Fibroblast of lung (primary cell): ENCODE data around the gene TMEM201. TPM values are rescaled to one million over a fixed set of nuclear protein-coding genes. Genes with fewer than 3 reads are reported as not detected.

Experiments
- DNase-seq, 2 donors: peaks; one replicate each; pipeline versions ENCODE4 v3.0.0 to v3.0.0-alpha.2; 2010; ENCODE audit warnings: low read depth in 2 of 2
- H2AFZ ChIP-seq: 2 replicates; pipeline ENCODE4 v1.5.1; 2012; ENCODE audit warnings: low read length, control low read depth, inconsistent platforms
- H3K27ac ChIP-seq: 2 replicates; pipeline ENCODE4 v1.5.1; 2011; ENCODE audit warnings: low read length, control low read depth; ENCODE audit not compliant: insufficient read depth
- H3K27me3 ChIP-seq: 2 replicates; pipeline ENCODE4 v1.5.1; 2011; ENCODE audit warnings: mild to moderate bottlenecking, low read length; ENCODE audit not compliant: control insufficient read depth, insufficient read depth
- H3K36me3 ChIP-seq: 2 replicates; pipeline ENCODE4 v1.5.1; 2011; ENCODE audit warnings: low read length; ENCODE audit not compliant: control insufficient read depth, insufficient read depth
- H3K4me1 ChIP-seq: 2 replicates; pipeline ENCODE4 v1.5.1; 2011; ENCODE audit warnings: low read length; ENCODE audit not compliant: control insufficient read depth, insufficient read depth; ENCODE audit errors: extremely low read depth
- H3K4me2 ChIP-seq: 2 replicates; pipeline ENCODE4 v1.5.1; 2011; ENCODE audit warnings: low read length, control low read depth; ENCODE audit not compliant: insufficient read depth; ENCODE audit errors: extremely low read depth
- H3K4me3 ChIP-seq, 4 experiments: fragments of 200-600 bp in 1 of 4; sonication (generic) in 1 of 4; replicated peaks in 1 of 4; 2 replicates each; pipeline ENCODE4 v1.5.1; 2011 to 2016; ENCODE audit warnings: low read length in 4 of 4, low read depth in 3 of 4, mild to moderate bottlenecking in 3 of 4, control low read depth in 2 of 4, inconsistent platforms in 1 of 4, mixed read lengths in 1 of 4; ENCODE audit not compliant: insufficient read depth in 1 of 4; ENCODE audit errors: control extremely low read depth in 1 of 4
- H3K79me2 ChIP-seq: 2 replicates; pipeline ENCODE4 v1.5.1; 2012; ENCODE audit warnings: mild to moderate bottlenecking, low read length, inconsistent platforms; ENCODE audit not compliant: control insufficient read depth, insufficient read depth
- H3K9ac ChIP-seq: 2 replicates; pipeline ENCODE4 v1.5.1; 2011; ENCODE audit warnings: mild to moderate bottlenecking, low read length, control low read depth; ENCODE audit not compliant: insufficient read depth
- H3K9me3 ChIP-seq: 2 replicates; pipeline ENCODE4 v1.5.1; 2012; ENCODE audit warnings: low read depth, low read length; ENCODE audit not compliant: control insufficient read depth, insufficient read depth
- H4K20me1 ChIP-seq: 2 replicates; pipeline ENCODE4 v1.5.1; 2011; ENCODE audit warnings: low read length; ENCODE audit not compliant: control insufficient read depth, insufficient read depth; ENCODE audit errors: extremely low read depth
- CTCF ChIP-seq, 2 donors: IDR thresholded peaks in 1 of 2; conservative IDR thresholded peaks in 1 of 2; 1 replicate in 1 of 2; 2 replicates in 1 of 2; pipeline ENCODE4 v1.5.1; 2011 to 2012; ENCODE audit warnings: low read length in 2 of 2, control low read depth in 1 of 2, inconsistent platforms in 1 of 2, low read depth in 1 of 2, mild to moderate bottlenecking in 1 of 2
- EZH2 ChIP-seq: IDR thresholded peaks from 2 replicates; pipeline ENCODE4 v1.5.1; 2012; ENCODE audit warnings: low read length, control low read depth, mild to moderate bottlenecking; ENCODE audit errors: missing control alignments
- polyA plus RNA-seq, 2 donors: library from polyadenylated mRNA; depleted of rRNA in 1 of 2; stranded (reverse) in 1 of 2; unstranded in 1 of 2; fragments of >200 nt; gene quantifications; 2 replicates each; pipeline ENCODE4 v1.2.1, GENCODE V29; 2011 to 2012; ENCODE audit warnings: missing spikeins in 1 of 2
- total RNA-seq: library from RNA; depleted of rRNA; stranded (reverse); fragments of >200 nt; gene quantifications from 2 replicates; pipeline ENCODE4 v1.2.1, GENCODE V29; 2014

The TMEM201 gene
- total and polyA plus RNA-seq, 2 donors (not counting 1 experiment from before 2014, with no cell fraction given), result 1.7 to 2.8 TPM

- no peaks in the 10 kb centered on the region for H3K9me3 ChIP-seq
- no peak overlapping the region for H3K4me2 ChIP-seq
- no peak overlapping the region for H3K27ac ChIP-seq
- TF ChIP-seq EZH2, result no peak
- peak; percentile 35 to 38 for TF ChIP-seq CTCF (conservative IDR thresholded peaks at IDR 0.05 in 1 of 2, IDR thresholded peaks at IDR 0.05 in 1 of 2; ENCODE audit: low read depth in 1 of 2, low read length in 2 of 2)
- H2AFZ ChIP-seq, result no peak overlapping the region
- no peak overlapping the region for H3K9ac ChIP-seq
- H3K4me3 ChIP-seq, result no peak overlapping the region
- peak in 1 of 2 donors; percentile 54 for DNase-seq
- H4K20me1 ChIP-seq, result no peaks in the 10 kb centered on the region
- H3K4me1 ChIP-seq, result no peaks in the 10 kb centered on the region
- no peaks in the 10 kb centered on the region for H3K79me2 ChIP-seq
- no peaks in the 10 kb centered on the region for H3K27me3 ChIP-seq
- peaks cover 1% of the 10 kb centered on the region for H3K36me3 ChIP-seq
These were observed 15.0 kb upstream of the TMEM201 start for GRCh38 chr1:9573723-9574122.

- H3K27ac ChIP-seq, result no peak overlapping the region
- no peaks in the 10 kb centered on the region for H3K27me3 ChIP-seq
- H3K79me2 ChIP-seq, result no peaks in the 10 kb centered on the region
- H3K9me3 ChIP-seq, result no peaks in the 10 kb centered on the region
- H3K36me3 ChIP-seq, result peaks cover 1% of the 10 kb centered on the region
- no peak for DNase-seq
- H3K4me2 ChIP-seq, result no peak overlapping the region
- H4K20me1 ChIP-seq, result no peaks in the 10 kb centered on the region
- H3K4me1 ChIP-seq, result no peaks in the 10 kb centered on the region
- H2AFZ ChIP-seq, result no peak overlapping the region
- no peak overlapping the region for H3K9ac ChIP-seq
- no peak overlapping the region for H3K4me3 ChIP-seq
- no peak for TF ChIP-seq EZH2
- no peak for TF ChIP-seq CTCF (conservative IDR thresholded peaks at IDR 0.05 in 1 of 2, IDR thresholded peaks at IDR 0.05 in 1 of 2; ENCODE audit: low read depth in 1 of 2, low read length in 2 of 2)
These were observed 13.2 kb upstream of the TMEM201 start for GRCh38 chr1:9575486-9575885.

- Histone ChIP-seq H3K27me3 (no peaks in the 10 kb centered on the region), H3K4me2 (no peak overlapping the region), H3K27ac (no peak overlapping the region), H3K4me1 (no peaks in the 10 kb centered on the region), H3K4me3 (no peak overlapping the region), H3K79me2 (no peaks in the 10 kb centered on the region), H3K36me3 (peaks cover 1% of the 10 kb centered on the region), H3K9ac (no peak overlapping the region), H3K9me3 (no peaks in the 10 kb centered on the region), H2AFZ (no peak overlapping the region), H4K20me1 (no peaks in the 10 kb centered on the region)
- TF ChIP-seq EZH2 (no peak), CTCF (conservative IDR thresholded peaks at IDR 0.05 in 1 of 2, IDR thresholded peaks at IDR 0.05 in 1 of 2; ENCODE audit: low read depth in 1 of 2, low read length in 2 of 2) (no peak)
- DNase-seq, result no peak
These were observed 11.8 kb upstream of the TMEM201 start for GRCh38 chr1:9576903-9577302.
